ENCODE measurements around the gene CEL.

Gene CEL

GRCh38 chr9:133042676-133043075 lies 19.1 kb upstream of the CEL start:
- no peak for TF ChIP-seq EGR1 (IDR thresholded peaks at IDR 0.05)
- TF ChIP-seq EP300 (IDR thresholded peaks at IDR 0.05; ENCODE audit: borderline replicate concordance), result no peak
- TF ChIP-seq REST (IDR thresholded peaks at IDR 0.05; ENCODE audit: low read depth), result no peak
- no peak for TF ChIP-seq RAD21 (IDR thresholded peaks at IDR 0.05; ENCODE audit: low read depth)
- no peak for TF ChIP-seq USF1 (IDR thresholded peaks at IDR 0.05)

DNA sequence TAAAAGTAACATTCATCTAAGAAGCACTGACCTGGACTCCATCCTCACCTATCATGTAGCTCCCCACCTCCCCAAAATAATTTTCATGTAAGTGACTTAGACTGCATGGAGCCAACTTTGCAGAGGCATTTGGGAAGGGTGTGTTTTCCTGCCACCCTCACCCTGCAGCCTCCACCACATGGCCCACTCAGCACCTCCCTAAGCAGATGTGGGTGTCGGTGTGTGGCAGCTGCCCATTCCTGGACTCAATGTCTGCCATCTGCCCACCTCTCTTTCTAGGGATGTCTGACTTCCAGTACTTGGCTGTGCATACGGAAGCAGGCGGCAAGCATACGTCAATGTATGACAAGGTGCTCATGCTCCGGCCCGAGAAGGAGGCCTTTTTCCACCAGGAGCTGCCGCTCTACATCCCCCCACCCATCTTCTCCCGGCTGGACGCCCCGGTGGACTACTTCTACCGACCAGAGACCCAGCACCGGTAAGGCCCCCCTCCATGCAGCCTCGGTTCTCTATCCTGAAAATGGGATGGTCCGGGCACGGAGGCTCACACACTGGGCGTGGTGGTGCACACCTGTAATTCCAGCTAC lies 18.2 kb upstream of the CEL start:
- no peak for TF ChIP-seq EP300 (IDR thresholded peaks at IDR 0.05; ENCODE audit: borderline replicate concordance)
- no peak for TF ChIP-seq REST (IDR thresholded peaks at IDR 0.05; ENCODE audit: low read depth)
- no peak for TF ChIP-seq FOXM1 (IDR thresholded peaks at IDR 0.05; ENCODE audit: borderline replicate concordance, low read depth)
- TF ChIP-seq TAF1 (IDR thresholded peaks at IDR 0.05; ENCODE audit: low read depth), result no peak
- TF ChIP-seq YY1 (IDR thresholded peaks at IDR 0.05; ENCODE audit: low read depth), result no peak
- no peak for TF ChIP-seq CEBPB (IDR thresholded peaks at IDR 0.05)

GRCh38 chr9:133044125-133044524 lies 17.7 kb upstream of the CEL start:
- TF ChIP-seq ZBTB7A (IDR thresholded peaks at IDR 0.05; ENCODE audit: low read depth), result no peak
- no peak for TF ChIP-seq TCF12 (IDR thresholded peaks at IDR 0.05; ENCODE audit: low read depth)
- no peak for TF ChIP-seq TAF1 (IDR thresholded peaks at IDR 0.05; ENCODE audit: low read depth)
- no peak for TF ChIP-seq USF1 (IDR thresholded peaks at IDR 0.05)
- TF ChIP-seq CREB1 (IDR thresholded peaks at IDR 0.05; ENCODE audit: low read depth), result no peak
- no peak for TF ChIP-seq EGR1 (IDR thresholded peaks at IDR 0.05)
- TF ChIP-seq YY1 (IDR thresholded peaks at IDR 0.05; ENCODE audit: low read depth), result no peak
- TF ChIP-seq TEAD4 (IDR thresholded peaks at IDR 0.05), result no peak
- TF ChIP-seq REST (IDR thresholded peaks at IDR 0.05; ENCODE audit: low read depth), result no peak
- TF ChIP-seq NFIC (IDR thresholded peaks at IDR 0.05), result no peak
- no peak for TF ChIP-seq CEBPB (IDR thresholded peaks at IDR 0.05)
- TF ChIP-seq RAD21 (IDR thresholded peaks at IDR 0.05; ENCODE audit: low read depth), result no peak

- no peak for TF ChIP-seq FOXM1 (IDR thresholded peaks at IDR 0.05; ENCODE audit: borderline replicate concordance, low read depth)
- no peak for TF ChIP-seq EP300 (IDR thresholded peaks at IDR 0.05; ENCODE audit: borderline replicate concordance)
- no peak for TF ChIP-seq USF1 (IDR thresholded peaks at IDR 0.05)
- TF ChIP-seq YY1 (IDR thresholded peaks at IDR 0.05; ENCODE audit: low read depth), result no peak
- TF ChIP-seq TAF1 (IDR thresholded peaks at IDR 0.05; ENCODE audit: low read depth), result no peak
- no peak for TF ChIP-seq MAX (IDR thresholded peaks at IDR 0.05)
- TF ChIP-seq TCF12 (IDR thresholded peaks at IDR 0.05; ENCODE audit: low read depth), result no peak
- TF ChIP-seq EGR1 (IDR thresholded peaks at IDR 0.05), result no peak
- TF ChIP-seq CREB1 (IDR thresholded peaks at IDR 0.05; ENCODE audit: low read depth), result no peak
- TF ChIP-seq TEAD4 (IDR thresholded peaks at IDR 0.05), result no peak
- no peak for TF ChIP-seq REST (IDR thresholded peaks at IDR 0.05; ENCODE audit: low read depth)
Observed at GRCh38 chr9:133044661-133045060, 17.1 kb upstream of the CEL start.
